Measurements from ENCODE around the gene SYT11. TPM values are rescaled to one million over a fixed set of nuclear protein-coding genes. Genes with fewer than 3 reads are reported as not detected.

SYT11 gene
- polyA plus RNA-seq, 3 donors, result 5.1 to 11.0 (median 9.6) TPM

DNA sequence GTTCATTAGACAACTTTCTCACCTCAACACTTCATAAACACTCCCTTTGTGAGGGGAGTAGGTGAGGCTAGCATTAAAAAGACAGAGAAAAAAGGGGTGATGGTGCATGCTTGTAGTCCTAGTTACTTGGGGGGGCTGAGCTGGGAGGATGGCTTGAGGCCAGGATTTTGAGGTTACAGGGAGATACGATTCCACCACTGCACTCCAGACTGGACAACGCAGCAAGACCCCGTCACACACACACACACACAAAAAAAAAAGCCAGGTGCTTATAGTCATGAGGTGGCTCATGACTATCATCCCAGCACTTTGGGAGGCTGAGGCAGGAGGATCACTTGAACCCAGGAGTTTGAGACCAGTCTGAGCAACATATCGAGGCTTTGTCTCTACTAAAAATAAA lies 31.9 kb upstream of the SYT11 start:
- Histone ChIP-seq H3K36me3 (replicated peaks in 1 of 2; ENCODE audit: control insufficient read depth in 1 of 2, insufficient read depth in 2 of 2, low read length in 2 of 2) (peaks cover 37 to 65% of the 10 kb centered on the region in 2 donors), H3K4me3 (replicated peaks in 1 of 3; ENCODE audit: low read depth in 2 of 3, low read length in 3 of 3) (no peak overlapping the region), H4K20me1 (ENCODE audit: insufficient read depth, low read length) (peaks cover 18% of the 10 kb centered on the region), H3K4me1 (ENCODE audit: control insufficient read depth in 1 of 2, insufficient read depth in 2 of 2, low read length in 2 of 2) (no peaks in the 10 kb centered on the region), H2AFZ (ENCODE audit: insufficient read depth, low read depth, low read length, poor library complexity, severe bottlenecking) (no peak overlapping the region), H3K27me3 (ENCODE audit: control insufficient read depth in 2 of 2, insufficient read depth in 2 of 2, low read length in 2 of 2) (no peaks in the 10 kb centered on the region), H3K9me3 (replicated peaks in 1 of 2; ENCODE audit: control insufficient read depth in 1 of 2, insufficient read depth in 1 of 2, low read length in 2 of 2) (no peaks in the 10 kb centered on the region), H3K27ac (ENCODE audit: low read depth in 1 of 2, low read length in 2 of 2) (no peak overlapping the region), H3K9ac (ENCODE audit: insufficient read depth, low read length, poor library complexity, severe bottlenecking) (no peak overlapping the region), H3K4me2 (replicated peaks; ENCODE audit: extremely low read depth, low read length, poor library complexity, severe bottlenecking) (no peak overlapping the region), H3K79me2 (ENCODE audit: insufficient read depth, low read length) (peaks cover 12% of the 10 kb centered on the region)
- H3K4me1 Mint-ChIP-seq, result no peaks in the 10 kb centered on the region
- no peaks in the 10 kb centered on the region for H3K9me3 Mint-ChIP-seq
- 93% methylated on average over 2 of the region's 4 CpGs for WGBS (ENCODE audit: insufficient coverage)
- intact Hi-C loops (cut with micrococcal nuclease), result no loop called here
- peak overlapping the region in 1 of 7 donors; percentile 56 for H3K27ac Mint-ChIP-seq
- no peak overlapping the region for H3K4me3 Mint-ChIP-seq
- no peaks in the 10 kb centered on the region for H3K27me3 Mint-ChIP-seq (ENCODE audit: low read depth in 3 of 3)
- TF ChIP-seq, protein P1, sequence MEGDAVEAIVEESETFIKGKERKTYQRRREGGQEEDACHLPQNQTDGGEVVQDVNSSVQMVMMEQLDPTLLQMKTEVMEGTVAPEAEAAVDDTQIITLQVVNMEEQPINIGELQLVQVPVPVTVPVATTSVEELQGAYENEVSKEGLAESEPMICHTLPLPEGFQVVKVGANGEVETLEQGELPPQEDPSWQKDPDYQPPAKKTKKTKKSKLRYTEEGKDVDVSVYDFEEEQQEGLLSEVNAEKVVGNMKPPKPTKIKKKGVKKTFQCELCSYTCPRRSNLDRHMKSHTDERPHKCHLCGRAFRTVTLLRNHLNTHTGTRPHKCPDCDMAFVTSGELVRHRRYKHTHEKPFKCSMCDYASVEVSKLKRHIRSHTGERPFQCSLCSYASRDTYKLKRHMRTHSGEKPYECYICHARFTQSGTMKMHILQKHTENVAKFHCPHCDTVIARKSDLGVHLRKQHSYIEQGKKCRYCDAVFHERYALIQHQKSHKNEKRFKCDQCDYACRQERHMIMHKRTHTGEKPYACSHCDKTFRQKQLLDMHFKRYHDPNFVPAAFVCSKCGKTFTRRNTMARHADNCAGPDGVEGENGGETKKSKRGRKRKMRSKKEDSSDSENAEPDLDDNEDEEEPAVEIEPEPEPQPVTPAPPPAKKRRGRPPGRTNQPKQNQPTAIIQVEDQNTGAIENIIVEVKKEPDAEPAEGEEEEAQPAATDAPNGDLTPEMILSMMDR (IDR thresholded peaks at IDR 0.05), result no peak
- peaks cover 44 to 75% of the 10 kb centered on the region in 2 donors for H3K36me3 Mint-ChIP-seq
- DNase-seq, result no peak

DNA sequence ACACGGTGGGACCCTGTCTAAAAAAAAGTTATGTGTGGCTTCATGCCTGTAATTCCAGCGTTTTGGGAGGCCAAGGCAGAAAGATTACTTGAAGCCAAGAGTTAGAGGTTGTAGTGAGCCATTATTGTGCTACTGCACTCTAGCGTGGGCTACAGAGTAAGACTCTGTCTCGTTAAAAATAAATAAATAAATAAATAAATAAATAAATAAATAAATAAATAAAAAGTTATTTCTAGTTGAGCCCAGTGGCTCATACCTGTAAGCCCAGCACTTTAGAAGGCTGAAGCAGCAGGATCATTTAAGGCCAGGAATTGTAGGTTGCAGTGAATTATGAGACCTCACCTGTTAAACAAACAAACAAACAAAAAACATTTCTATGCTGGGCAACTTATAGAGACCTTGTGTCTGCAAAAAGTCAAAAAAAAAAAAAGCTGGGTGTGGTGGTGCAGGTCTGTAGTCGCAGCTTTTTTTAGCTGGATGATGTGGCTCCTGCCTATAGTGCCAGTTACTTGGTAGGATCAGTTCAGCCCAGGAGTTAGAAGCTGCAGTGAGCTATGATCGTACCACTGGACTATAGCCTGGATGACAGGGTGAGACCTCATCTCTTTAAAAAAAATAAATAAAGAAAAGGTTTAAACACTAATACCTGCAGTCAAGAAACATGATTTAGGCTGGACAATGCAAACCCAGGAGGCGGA lies 27.9 kb upstream of the SYT11 start:
- peaks cover 13 to 15% of the 10 kb centered on the region in 2 donors for H3K4me1 ChIP-seq (ENCODE audit: control insufficient read depth in 1 of 2, insufficient read depth in 2 of 2, low read length in 2 of 2)
- TF ChIP-seq, protein P1 (IDR thresholded peaks at IDR 0.05), result no peak

More for the DNA sequence above, 27.9 kb upstream of the SYT11 start:
- no peak overlapping the region for H3K4me3 ChIP-seq (replicated peaks in 1 of 3; ENCODE audit: low read depth in 2 of 3, low read length in 3 of 3)
- peaks cover 15% of the 10 kb centered on the region for H3K79me2 ChIP-seq (ENCODE audit: insufficient read depth, low read length)
- peaks cover 0 to 1% (median 0%) of the 10 kb centered on the region in 7 donors for H3K9me3 Mint-ChIP-seq
- H3K36me3 ChIP-seq (replicated peaks in 1 of 2; ENCODE audit: control insufficient read depth in 1 of 2, insufficient read depth in 2 of 2, low read length in 2 of 2), result peaks cover 8 to 36% of the 10 kb centered on the region in 2 donors
- H3K27ac Mint-ChIP-seq, result peak overlapping the region in 2 of 7 donors; percentile 9 to 15
- no peaks in the 10 kb centered on the region for H3K27me3 Mint-ChIP-seq (ENCODE audit: low read depth in 3 of 3)
- 100% methylated on average over 4 of the region's 7 CpGs for WGBS (ENCODE audit: insufficient coverage)
- intact Hi-C loops (cut with micrococcal nuclease), result no loop called here
- no peak for DNase-seq
- H3K27me3 ChIP-seq (ENCODE audit: control insufficient read depth in 2 of 2, insufficient read depth in 2 of 2, low read length in 2 of 2), result no peaks in the 10 kb centered on the region
- H3K4me2 ChIP-seq (replicated peaks; ENCODE audit: extremely low read depth, low read length, poor library complexity, severe bottlenecking), result no peak overlapping the region
- no peak overlapping the region for H3K27ac ChIP-seq (ENCODE audit: low read depth in 1 of 2, low read length in 2 of 2)
- peaks cover 13% of the 10 kb centered on the region for H3K4me1 Mint-ChIP-seq
- H3K4me3 Mint-ChIP-seq, result no peak overlapping the region
- peaks cover 14 to 50% of the 10 kb centered on the region in 2 donors for H3K36me3 Mint-ChIP-seq
- H2AFZ ChIP-seq (ENCODE audit: insufficient read depth, low read depth, low read length, poor library complexity, severe bottlenecking), result no peak overlapping the region
- H4K20me1 ChIP-seq (ENCODE audit: insufficient read depth, low read length), result peaks cover 41% of the 10 kb centered on the region
- no peaks in the 10 kb centered on the region for H3K9me3 ChIP-seq (replicated peaks in 1 of 2; ENCODE audit: control insufficient read depth in 1 of 2, insufficient read depth in 1 of 2, low read length in 2 of 2)
- H3K9ac ChIP-seq (ENCODE audit: insufficient read depth, low read length, poor library complexity, severe bottlenecking), result no peak overlapping the region
